GM18511 (cell line): ENCODE data around the gene PTH1R.
"Not testable (repeated sequence)": the region's sequence is repeated elsewhere in the genome, so short reads cannot be mapped to it uniquely, and the experiment has no call there.

Experiments
- ATAC-seq: cut with Tn5 transposase; IDR thresholded peaks from one replicate; pipeline ENCODE4 v1.9.1; 2021; ENCODE audit warnings: mild to moderate bottlenecking, moderate library complexity; ENCODE audit not compliant: unreplicated experiment

Gene PTH1R

GRCh38 chr3:46909535-46910161, 32.1 kb downstream of the PTH1R start:
- peak; percentile 77 for ATAC-seq

- no peak for ATAC-seq
Measured at GRCh38 chr3:46910166-46910760, 32.7 kb downstream of the PTH1R start.

- not testable (repeated sequence) for ATAC-seq
Measured at GRCh38 chr3:46910914-46911313, 33.4 kb downstream of the PTH1R start.

GRCh38 chr3:46912986-46913385, 35.5 kb downstream of the PTH1R start:
- no peak for ATAC-seq

- ATAC-seq: no peak
Measured at GRCh38 chr3:46913644-46914043, 36.1 kb downstream of the PTH1R start.

- no peak for ATAC-seq
Measured at GRCh38 chr3:46914849-46915248, 37.3 kb downstream of the PTH1R start.

- ATAC-seq: no peak
Measured at GRCh38 chr3:46915297-46915822, 37.8 kb downstream of the PTH1R start.

GRCh38 chr3:46916278-46916677, 38.8 kb downstream of the PTH1R start:
- ATAC-seq: no peak

GRCh38 chr3:46916799-46917198, 39.3 kb downstream of the PTH1R start:
- no peak for ATAC-seq

- no peak for ATAC-seq
Measured at GRCh38 chr3:46917257-46917656, 39.7 kb downstream of the PTH1R start.

- no peak for ATAC-seq
Measured at GRCh38 chr3:46918202-46918601, 40.7 kb downstream of the PTH1R start.

- ATAC-seq: no peak
Measured at GRCh38 chr3:46918634-46919033, 41.1 kb downstream of the PTH1R start.

GRCh38 chr3:46921041-46921440, 43.5 kb downstream of the PTH1R start:
- ATAC-seq: no peak

GRCh38 chr3:46921871-46922271, 44.4 kb downstream of the PTH1R start:
- ATAC-seq: no peak

- ATAC-seq: no peak
Measured at GRCh38 chr3:46922426-46922825, 44.9 kb downstream of the PTH1R start.

GRCh38 chr3:46922871-46923558, 45.5 kb downstream of the PTH1R start:
- no peak for ATAC-seq

- ATAC-seq: no peak
Measured at GRCh38 chr3:46923559-46924350, 46.2 kb downstream of the PTH1R start.

GRCh38 chr3:46924921-46925584, 47.5 kb downstream of the PTH1R start:
- no peak for ATAC-seq

- no peak for ATAC-seq
Measured at GRCh38 chr3:46925585-46925934, 48.0 kb downstream of the PTH1R start.

GRCh38 chr3:46926039-46926438, 48.5 kb downstream of the PTH1R start:
- ATAC-seq: no peak

GRCh38 chr3:46926447-46926846, 48.9 kb downstream of the PTH1R start:
- ATAC-seq: no peak
